GM12874 (cell line): ENCODE measurements around the gene KDELR3.

ENCODE experiments used
- TF ChIP-seq, protein P1 (sequence below): IDR thresholded peaks from 2 replicates; pipeline ENCODE4 v1.5.1; 2011; ENCODE audit warnings: low read depth, mild to moderate bottlenecking, control low read depth, low read length, moderate library complexity; ENCODE audit not compliant: insufficient read depth

The KDELR3 gene

GRCh38 chr22:38490475-38490874 is 22.6 kb downstream of the KDELR3 start:
- TF ChIP-seq, protein P1, sequence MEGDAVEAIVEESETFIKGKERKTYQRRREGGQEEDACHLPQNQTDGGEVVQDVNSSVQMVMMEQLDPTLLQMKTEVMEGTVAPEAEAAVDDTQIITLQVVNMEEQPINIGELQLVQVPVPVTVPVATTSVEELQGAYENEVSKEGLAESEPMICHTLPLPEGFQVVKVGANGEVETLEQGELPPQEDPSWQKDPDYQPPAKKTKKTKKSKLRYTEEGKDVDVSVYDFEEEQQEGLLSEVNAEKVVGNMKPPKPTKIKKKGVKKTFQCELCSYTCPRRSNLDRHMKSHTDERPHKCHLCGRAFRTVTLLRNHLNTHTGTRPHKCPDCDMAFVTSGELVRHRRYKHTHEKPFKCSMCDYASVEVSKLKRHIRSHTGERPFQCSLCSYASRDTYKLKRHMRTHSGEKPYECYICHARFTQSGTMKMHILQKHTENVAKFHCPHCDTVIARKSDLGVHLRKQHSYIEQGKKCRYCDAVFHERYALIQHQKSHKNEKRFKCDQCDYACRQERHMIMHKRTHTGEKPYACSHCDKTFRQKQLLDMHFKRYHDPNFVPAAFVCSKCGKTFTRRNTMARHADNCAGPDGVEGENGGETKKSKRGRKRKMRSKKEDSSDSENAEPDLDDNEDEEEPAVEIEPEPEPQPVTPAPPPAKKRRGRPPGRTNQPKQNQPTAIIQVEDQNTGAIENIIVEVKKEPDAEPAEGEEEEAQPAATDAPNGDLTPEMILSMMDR, result no peak

DNA sequence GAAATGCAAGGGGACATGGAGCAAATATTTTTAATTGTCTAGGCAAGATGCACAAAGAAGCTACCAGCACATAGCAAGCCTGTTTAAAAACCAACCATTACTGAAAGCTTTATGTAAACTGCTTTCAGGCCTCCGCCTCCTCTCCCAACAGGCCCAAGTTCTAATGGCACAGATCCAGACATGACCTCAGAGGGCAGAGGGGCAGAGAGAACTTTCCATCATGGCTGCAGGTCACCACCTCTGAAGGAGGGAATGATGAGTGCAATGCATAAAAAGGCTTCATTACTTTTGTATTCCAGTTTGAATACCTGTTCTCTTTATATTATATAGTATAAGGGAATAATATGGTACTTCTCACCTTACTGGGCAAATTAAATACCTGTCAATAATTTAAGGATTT is 23.0 kb downstream of the KDELR3 start:
- TF ChIP-seq, protein P1, result no peak

- TF ChIP-seq, protein P1, result no peak
Observed at GRCh38 chr22:38491707-38492348, 23.9 kb downstream of the KDELR3 start.

DNA sequence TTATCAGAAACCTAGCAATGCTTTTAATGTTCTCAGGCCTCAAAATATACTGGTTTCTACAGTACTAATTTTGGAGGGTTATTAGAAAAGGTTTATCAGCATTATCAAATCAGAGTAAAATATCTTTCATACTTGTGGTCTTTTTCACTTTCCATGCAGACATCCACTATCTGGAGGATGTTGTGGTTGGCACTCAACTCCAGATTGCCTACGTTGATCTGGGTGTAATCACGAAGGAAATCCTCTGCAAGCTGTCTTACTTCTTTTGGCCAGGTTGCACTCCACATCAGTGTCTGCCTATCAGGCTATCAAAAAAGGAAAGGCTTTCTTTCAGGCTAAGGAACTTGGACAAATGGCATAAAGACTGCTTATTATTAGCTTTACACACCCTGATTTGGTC is 26.6 kb downstream of the KDELR3 start:
- TF ChIP-seq, protein P1, result no peak

DNA sequence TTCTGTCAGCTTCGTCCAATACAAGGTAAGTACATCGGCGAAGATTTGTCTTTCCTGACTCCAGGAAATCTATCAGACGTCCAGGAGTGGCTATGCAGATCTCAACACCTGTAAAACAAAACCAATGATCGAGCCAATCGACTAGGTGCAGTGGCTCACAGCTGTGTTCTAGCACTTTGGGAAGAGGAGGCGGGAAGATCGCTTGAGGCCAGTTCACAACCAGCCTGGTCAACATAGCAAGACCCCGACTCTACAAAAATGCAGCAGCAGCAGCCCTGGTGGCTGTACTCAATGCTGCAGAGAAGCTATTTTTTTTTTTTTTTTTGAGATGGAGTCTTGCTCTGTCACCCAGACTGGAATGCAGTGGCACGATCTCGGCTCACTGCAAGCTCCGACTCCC is 27.0 kb downstream of the KDELR3 start:
- TF ChIP-seq, protein P1, result no peak

GRCh38 chr22:38497869-38498268 is 30.0 kb downstream of the KDELR3 start:
- TF ChIP-seq, protein P1, result no peak

- TF ChIP-seq, protein P1, result no peak
Observed at GRCh38 chr22:38501797-38502672, 34.1 kb downstream of the KDELR3 start.
